Measurements from ENCODE around the gene CCDC69.

- TF ChIP-seq CTCF (IDR thresholded peaks at IDR 0.05) (no peak), POLR2A (IDR thresholded peaks at IDR 0.05) (no peak)
These were observed 44.4 kb downstream of the CCDC69 start for GRCh38 chr5:151179489-151179840.

Data from body of pancreas (tissue), 4 donors.